Kidney glomerular epithelial cell (primary cell): ENCODE data around the gene BTBD17.

Experiments used
- DNase-seq: peaks from one replicate; lab custom pipeline; 2025; lab: John Stamatoyannopoulos, UW

BTBD17 gene

GRCh38 chr17:74358697-74359096 is 3.0 kb downstream of the BTBD17 start:
- no peak for DNase-seq

DNA sequence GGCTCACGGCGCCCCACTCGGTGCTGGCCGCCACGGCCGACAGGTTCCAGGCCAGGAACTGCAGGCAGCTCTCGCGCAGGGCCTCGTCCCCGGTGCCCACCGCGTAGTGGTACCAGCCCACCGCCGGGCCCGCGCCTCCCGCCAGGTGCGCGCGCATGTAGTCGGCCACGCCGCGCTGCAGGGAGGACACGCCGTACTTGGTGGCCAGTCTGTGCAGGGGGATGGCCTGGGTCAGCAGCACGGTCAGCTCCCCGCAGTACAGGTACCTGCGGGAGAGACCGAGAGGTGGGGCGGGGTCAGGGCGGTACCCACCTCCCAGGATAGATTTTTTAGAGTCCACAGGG is 4.2 kb downstream of the BTBD17 start:
- DNase-seq = no peak

GRCh38 chr17:74356646-74357465 is 4.8 kb downstream of the BTBD17 start:
- no peak for DNase-seq

- DNase-seq = no peak
Measured at GRCh38 chr17:74355065-74355464, 6.6 kb downstream of the BTBD17 start.

DNA sequence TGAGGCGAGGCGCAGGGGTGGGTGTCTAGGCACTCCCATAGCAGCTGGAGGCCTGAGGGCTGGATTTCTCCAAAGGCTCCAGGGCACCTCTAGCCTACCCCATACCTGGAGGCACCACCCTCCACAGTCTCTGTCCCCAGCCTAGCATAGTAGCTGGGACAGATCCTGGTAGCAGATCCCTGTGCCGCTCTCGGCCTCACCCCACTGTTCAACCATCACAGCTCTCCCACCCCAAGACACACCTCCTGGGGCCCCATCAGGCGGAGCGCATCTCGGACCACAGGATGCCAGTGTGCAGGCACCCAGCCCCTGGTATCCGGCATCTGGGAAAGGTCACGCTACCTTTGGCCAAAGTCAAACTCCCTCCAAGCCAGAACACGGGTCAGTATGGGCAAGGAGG is 7.1 kb downstream of the BTBD17 start:
- DNase-seq = no peak

GRCh38 chr17:74354123-74354522 is 7.5 kb downstream of the BTBD17 start:
- no peak for DNase-seq

GRCh38 chr17:74353446-74354060 is 8.1 kb downstream of the BTBD17 start:
- no peak for DNase-seq

- DNase-seq = no peak
Measured at GRCh38 chr17:74351552-74352210, 10.0 kb downstream of the BTBD17 start.

GRCh38 chr17:74350486-74350885 is 11.2 kb downstream of the BTBD17 start:
- DNase-seq = no peak

DNA sequence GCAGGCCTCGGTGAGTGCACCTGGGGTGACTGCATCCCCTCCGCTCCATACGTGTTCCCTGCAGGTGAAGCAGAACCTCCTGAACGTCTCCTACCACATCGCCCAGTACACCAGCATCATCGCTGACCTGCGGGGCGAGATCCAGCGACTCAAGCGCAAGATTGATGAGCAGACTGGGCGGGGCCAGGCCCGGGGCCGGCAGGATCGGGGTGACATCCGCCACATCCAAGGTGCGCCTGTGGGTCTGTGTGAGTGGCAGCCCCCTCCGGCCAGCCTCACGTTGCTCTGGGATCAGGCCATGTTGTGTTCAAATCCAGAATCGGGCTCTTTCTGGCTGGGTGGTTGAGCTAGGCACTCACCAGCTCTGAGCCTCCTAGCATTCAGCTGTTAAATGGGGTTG is 12.5 kb downstream of the BTBD17 start:
- no peak for DNase-seq

DNA sequence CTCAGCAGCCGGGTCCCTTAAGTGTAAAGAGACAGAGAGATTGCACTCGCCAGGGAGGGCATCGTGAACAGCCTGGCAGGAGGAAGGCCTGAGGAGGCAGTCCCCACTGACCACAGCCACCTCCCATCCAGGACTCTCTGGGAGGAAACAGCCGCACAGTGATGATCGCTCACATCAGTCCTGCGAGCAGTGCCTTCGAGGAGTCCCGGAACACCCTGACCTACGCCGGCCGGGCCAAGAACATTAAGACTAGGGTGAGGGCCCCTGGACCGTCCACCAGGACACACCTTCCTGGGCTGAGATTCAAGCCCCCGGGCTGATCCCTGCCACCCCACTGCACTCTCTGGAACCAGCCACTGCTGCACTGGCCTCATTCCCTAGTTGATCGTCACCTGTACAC is 14.0 kb downstream of the BTBD17 start:
- DNase-seq = no peak

GRCh38 chr17:74345433-74346241 is 16.0 kb downstream of the BTBD17 start:
- DNase-seq = no peak

- DNase-seq = no peak
Measured at GRCh38 chr17:74344658-74345057, 17.0 kb downstream of the BTBD17 start.

GRCh38 chr17:74343526-74344284 is 18.0 kb downstream of the BTBD17 start:
- DNase-seq = no peak

DNA sequence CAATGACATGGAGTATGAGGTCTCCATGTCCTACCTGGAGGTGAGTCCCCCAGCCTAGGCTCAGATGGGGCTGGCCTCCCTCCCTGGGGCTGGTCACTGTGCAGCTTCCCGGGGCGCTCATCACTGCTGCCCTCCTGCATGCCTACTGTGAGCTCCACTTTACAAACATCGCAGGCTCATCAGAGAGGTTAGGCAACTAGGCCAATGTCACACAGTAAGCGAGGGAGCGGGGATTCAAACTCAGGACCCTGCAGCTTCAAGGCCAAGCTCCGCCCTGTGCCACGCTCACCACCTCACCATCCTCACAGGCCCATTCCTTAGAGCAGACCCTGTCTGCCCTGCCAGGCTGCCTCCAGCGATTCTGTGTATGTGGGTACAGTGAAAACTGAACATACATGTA is 18.5 kb downstream of the BTBD17 start:
- DNase-seq = no peak

GRCh38 chr17:74342224-74342623 is 19.4 kb downstream of the BTBD17 start:
- DNase-seq = no peak

- DNase-seq = no peak
Measured at GRCh38 chr17:74340470-74341023, 21.1 kb downstream of the BTBD17 start.

- DNase-seq = no peak
Measured at GRCh38 chr17:74339537-74340195, 22.0 kb downstream of the BTBD17 start.

DNA sequence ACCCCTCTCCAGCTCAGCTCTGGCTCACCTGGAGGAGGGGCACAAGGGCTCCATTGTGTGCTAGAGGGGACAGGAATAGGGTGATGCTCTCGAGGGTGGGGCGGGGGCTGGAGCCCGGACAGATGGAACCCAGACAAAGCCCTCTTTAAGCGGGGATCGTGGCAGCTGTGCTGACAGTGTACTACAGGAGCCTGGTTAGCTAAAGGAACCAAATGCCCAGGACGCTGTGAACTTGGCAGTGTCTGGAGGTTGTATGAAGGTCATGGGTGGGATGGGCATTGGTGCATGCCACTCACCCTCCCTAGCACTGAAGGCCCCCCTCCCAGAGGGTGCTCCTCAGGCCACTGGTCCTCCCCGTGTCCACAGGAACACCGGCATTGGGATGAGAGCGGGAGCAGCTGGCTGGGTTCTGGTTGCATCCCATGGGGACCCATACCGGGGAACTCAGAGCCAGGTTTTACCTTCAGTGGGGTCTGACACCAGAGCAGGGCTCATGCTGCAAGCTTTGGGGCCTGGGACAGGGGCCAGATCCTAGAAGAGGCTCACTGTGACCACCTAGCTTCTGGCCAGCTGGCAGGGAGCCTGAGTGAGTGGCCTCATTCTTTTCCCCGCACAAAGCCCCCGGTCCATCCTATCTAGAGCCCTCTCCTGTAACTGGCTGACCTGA is 23.7 kb downstream of the BTBD17 start:
- no peak for DNase-seq

DNA sequence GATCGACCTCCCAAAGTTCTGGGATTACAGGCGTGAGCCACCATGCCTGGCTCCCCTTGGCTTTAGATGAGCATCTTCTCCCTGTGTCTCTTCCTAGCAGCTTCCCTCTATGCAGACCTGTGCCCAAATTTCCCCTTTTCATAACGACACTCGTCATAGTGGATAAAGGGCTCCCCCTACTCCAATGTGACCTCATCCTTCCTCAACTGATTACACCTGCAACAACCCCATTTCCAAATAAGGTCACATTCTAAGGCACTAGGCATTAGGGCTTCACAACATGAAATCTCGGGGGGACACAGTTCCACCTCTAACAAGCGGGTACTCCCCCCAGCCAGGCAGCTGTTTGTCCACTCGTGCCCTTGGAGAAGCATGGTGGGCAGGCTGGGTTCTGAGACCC is 25.4 kb downstream of the BTBD17 start:
- DNase-seq = no peak
